Lower leg skin (tissue), 3 donors: ENCODE data around the gene CALD1.

ENCODE experiments used
- CTCF ChIP-seq, 3 donors: fragments of 450-650 bp; IDR thresholded peaks; one replicate each; pipeline ENCODE4 v1.5.1; 2016; ENCODE audit warnings: antibody characterized with exemption in 3 of 3, mild to moderate bottlenecking in 3 of 3, moderate library complexity in 2 of 3
- POLR2A ChIP-seq, 2 donors: fragments of 450-650 bp; IDR thresholded peaks; one replicate each; pipeline ENCODE4 v1.6.1; 2016 to 2017; ENCODE audit warnings: antibody characterized with exemption in 2 of 2, mild to moderate bottlenecking in 1 of 2, moderate library complexity in 1 of 2

GRCh38 chr7:134908289-134908688, 128.9 kb downstream of the CALD1 start:
- TF ChIP-seq CTCF (IDR thresholded peaks at IDR 0.05) (no peak), POLR2A (IDR thresholded peaks at IDR 0.05) (no peak)
